Small intestine (tissue), 7 donors: ENCODE data around the gene ST8SIA1. TPM values are rescaled to one million over a fixed set of nuclear protein-coding genes. Genes with fewer than 3 reads are reported as not detected.
A peak's percentile ranks its signal among the peaks of the same experiment; 100 is the strongest.

Experiments used
- DNase-seq, 2 donors: peaks; one replicate each; pipeline versions ENCODE4 v3.0.0 to v3.0.0-alpha.2; 2013
- FAIRE-seq: peaks from 2 replicates; lab custom pipeline; 2012; peaks lifted over from hg19 to GRCh38; lab: Jason Lieb, UNC
- H3K27ac ChIP-seq, 3 donors: one replicate each; pipeline ENCODE4 v1.5.1; 2013; ENCODE audit warnings: low read length in 2 of 3, mild to moderate bottlenecking in 2 of 3, control low read depth in 1 of 3, inconsistent platforms in 1 of 3, low read depth in 1 of 3, moderate library complexity in 1 of 3
- H3K27me3 ChIP-seq, 3 donors: one replicate each; pipeline ENCODE4 v1.6.1; 2013; ENCODE audit warnings: low read length in 3 of 3, inconsistent platforms in 1 of 3; ENCODE audit not compliant: control insufficient read depth in 3 of 3, insufficient read depth in 3 of 3
- H3K36me3 ChIP-seq, 3 donors: one replicate each; pipeline ENCODE4 v1.6.1; 2013; ENCODE audit warnings: low read length in 3 of 3, inconsistent platforms in 1 of 3, low read depth in 1 of 3, mild to moderate bottlenecking in 1 of 3, moderate library complexity in 1 of 3; ENCODE audit not compliant: control insufficient read depth in 3 of 3, insufficient read depth in 2 of 3
- H3K4me1 ChIP-seq, 3 donors: one replicate each; pipeline ENCODE4 v1.6.1; 2013; ENCODE audit warnings: low read length in 2 of 3, inconsistent platforms in 1 of 3, low read depth in 1 of 3, mild to moderate bottlenecking in 1 of 3, moderate library complexity in 1 of 3; ENCODE audit not compliant: control insufficient read depth in 3 of 3, insufficient read depth in 2 of 3
- H3K4me3 ChIP-seq, 3 donors: one replicate each; pipeline ENCODE4 v1.5.1; 2013; ENCODE audit warnings: low read length in 3 of 3, control low read depth in 1 of 3, inconsistent platforms in 1 of 3, low read depth in 1 of 3, mild to moderate bottlenecking in 1 of 3, moderate library complexity in 1 of 3
- H3K9me3 ChIP-seq, 2 donors: one replicate each; pipeline ENCODE4 v1.6.1; 2013; ENCODE audit warnings: low read depth in 1 of 2, low read length in 1 of 2; ENCODE audit not compliant: control insufficient read depth in 2 of 2, insufficient read depth in 1 of 2
- WGBS, 3 donors: extraction: QIAGEN DNeasy Blood & Tissue Kit; methylation state at CpG; one replicate each; pipeline ENCODE4 v1.1.7; 2013; 5-methylcytosine and 5-hydroxymethylcytosine counted together
- polyA plus RNA-seq, 4 donors: library from polyadenylated mRNA; stranded (reverse) in 3 of 4; unstranded in 1 of 4; fragments of 200-250 nt in 3 of 4; fragments of 120-200 nt in 1 of 4; gene quantifications; one replicate each; pipeline versions ENCODE4 v1.2.1 to v1.2.3, GENCODE V29; 2013
- donor health status: healthy with polysubstance abuse.
- donor health status: control.
- donor health status: control.
- donor health status: Bipolar disorder and iron deficiency.
- donor health status: healthy.

Gene ST8SIA1
- polyA plus RNA-seq, 4 donors: 0.81 to 1.4 (median 1.4) TPM; not detected in 1

GRCh38 chr12:22286569-22286968 is 47.9 kb downstream of the ST8SIA1 start:
- Histone ChIP-seq H3K4me1 (no peaks in the 10 kb centered on the region), H3K27me3 (no peaks in the 10 kb centered on the region), H3K9me3 (no peaks in the 10 kb centered on the region), H3K36me3 (no peaks in the 10 kb centered on the region), H3K4me3 (no peak overlapping the region), H3K27ac (no peak overlapping the region)
- FAIRE-seq: no peak
- no peak for DNase-seq

DNA sequence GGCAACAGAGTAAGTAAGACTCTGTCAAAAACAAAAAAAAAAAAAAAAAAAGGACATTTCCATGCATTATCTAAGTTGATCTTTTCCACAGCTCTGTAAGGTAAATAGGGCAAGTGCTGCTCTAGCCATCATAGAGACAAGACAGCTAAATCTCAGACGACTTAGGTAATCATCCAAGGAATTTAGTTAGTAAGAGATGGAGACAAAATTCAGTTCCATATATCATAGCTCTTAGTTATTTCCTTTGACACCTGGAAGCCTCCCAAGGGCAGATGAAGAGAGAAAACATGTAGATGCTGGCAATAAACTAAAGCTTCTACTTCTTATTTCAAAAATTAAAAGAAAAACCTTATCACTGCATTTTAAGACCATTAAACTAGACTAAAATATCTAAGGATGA is 48.7 kb downstream of the ST8SIA1 start:
- Histone ChIP-seq H3K4me1 (no peaks in the 10 kb centered on the region), H3K9me3 (no peaks in the 10 kb centered on the region), H3K36me3 (no peaks in the 10 kb centered on the region), H3K27ac (no peak overlapping the region), H3K27me3 (no peaks in the 10 kb centered on the region), H3K4me3 (no peak overlapping the region)
- DNase-seq (no peak), FAIRE-seq (no peak)
- 50 to 64% (median 55%) methylated on average over 1 of the region's 1 CpG for WGBS, 3 donors

DNA sequence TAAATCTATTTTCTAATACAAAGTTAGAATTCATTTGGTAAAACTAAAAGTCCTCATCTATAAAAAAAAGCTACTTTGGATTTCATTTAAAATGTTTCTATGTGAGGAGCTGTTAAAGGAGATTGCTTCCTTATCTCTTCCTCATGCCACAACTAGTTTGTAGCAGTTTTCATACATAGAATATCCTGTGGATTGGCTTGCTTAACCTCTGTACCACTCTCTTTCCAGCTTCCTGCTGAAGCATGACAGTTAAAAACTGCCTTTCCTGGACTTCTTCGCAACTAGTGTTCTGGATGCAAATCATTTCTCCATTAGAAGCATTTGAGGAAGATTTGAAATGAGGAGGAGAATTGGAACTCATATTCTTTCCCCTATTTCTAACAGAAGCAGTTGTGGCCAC is 49.6 kb downstream of the ST8SIA1 start:
- H3K9me3 ChIP-seq: no peaks in the 10 kb centered on the region
- 40 to 46% (median 41%) methylated on average over 1 of the region's 1 CpG for WGBS, 3 donors
- no peak overlapping the region for H3K4me3 ChIP-seq
- H3K36me3 ChIP-seq: no peaks in the 10 kb centered on the region
- H3K4me1 ChIP-seq: no peaks in the 10 kb centered on the region
- no peak overlapping the region for H3K27ac ChIP-seq
- H3K27me3 ChIP-seq: no peaks in the 10 kb centered on the region
- FAIRE-seq (no peak), DNase-seq (no peak)

- no peak for DNase-seq
- no peak for FAIRE-seq
- no peaks in the 10 kb centered on the region for H3K4me1 ChIP-seq
- H3K27me3 ChIP-seq: no peaks in the 10 kb centered on the region
- no peak overlapping the region for H3K4me3 ChIP-seq
- H3K27ac ChIP-seq: no peak overlapping the region
- no peaks in the 10 kb centered on the region for H3K36me3 ChIP-seq
- no peaks in the 10 kb centered on the region for H3K9me3 ChIP-seq
- 83 to 85% (median 84%) methylated on average over 4 of the region's 4 CpGs for WGBS, 3 donors
Measured at GRCh38 chr12:22283508-22283907, 51.0 kb downstream of the ST8SIA1 start.

GRCh38 chr12:22283006-22283506 is 51.5 kb downstream of the ST8SIA1 start:
- Histone ChIP-seq H3K27ac (peak overlapping the region in 1 of 3 donors; percentile 5), H3K36me3 (no peaks in the 10 kb centered on the region), H3K27me3 (no peaks in the 10 kb centered on the region), H3K4me3 (no peak overlapping the region), H3K9me3 (no peaks in the 10 kb centered on the region), H3K4me1 (no peaks in the 10 kb centered on the region)
- 46 to 79% (median 76%) methylated on average over 3 of the region's 3 CpGs for WGBS, 3 donors
- DNase-seq (no peak), FAIRE-seq (no peak)

DNA sequence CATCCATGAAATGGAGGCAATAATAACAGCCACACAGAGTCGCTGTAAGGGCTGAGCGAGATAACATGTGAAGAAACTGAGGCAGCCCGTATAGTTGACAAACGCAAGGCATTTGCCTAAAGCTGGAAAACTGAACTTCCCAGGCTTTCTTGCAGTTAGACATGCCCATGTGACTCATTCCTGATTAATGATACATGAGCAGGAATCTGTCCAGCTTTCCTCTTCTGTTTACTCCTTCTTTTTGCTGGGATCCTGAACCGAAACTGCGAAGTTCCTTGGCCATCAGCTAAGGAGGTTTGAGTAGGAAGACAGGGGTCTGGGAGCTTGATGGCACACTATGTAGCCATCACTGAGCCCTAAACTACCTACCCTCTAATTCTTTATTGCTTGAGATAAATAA is 52.2 kb downstream of the ST8SIA1 start:
- Histone ChIP-seq H3K4me3 (no peak overlapping the region), H3K9me3 (no peaks in the 10 kb centered on the region), H3K27ac (no peak overlapping the region), H3K4me1 (no peaks in the 10 kb centered on the region), H3K27me3 (no peaks in the 10 kb centered on the region), H3K36me3 (no peaks in the 10 kb centered on the region)
- 76 to 93% (median 83%) methylated on average over 6 of the region's 6 CpGs for WGBS, 3 donors
- no peak for DNase-seq
- FAIRE-seq: no peak

GRCh38 chr12:22276867-22277266 is 57.6 kb downstream of the ST8SIA1 start:
- H3K27ac ChIP-seq: no peak overlapping the region
- no peaks in the 10 kb centered on the region for H3K4me1 ChIP-seq
- no peaks in the 10 kb centered on the region for H3K27me3 ChIP-seq
- FAIRE-seq: no peak
- no peaks in the 10 kb centered on the region for H3K36me3 ChIP-seq
- DNase-seq: no peak
- no peak overlapping the region for H3K4me3 ChIP-seq
- 71 to 75% (median 75%) methylated on average over 3 of the region's 3 CpGs for WGBS, 3 donors
- H3K9me3 ChIP-seq: no peaks in the 10 kb centered on the region

GRCh38 chr12:22276313-22276712 is 58.2 kb downstream of the ST8SIA1 start:
- H3K4me3 ChIP-seq: no peak overlapping the region
- 70 to 81% (median 74%) methylated on average over 5 of the region's 5 CpGs for WGBS, 3 donors
- no peaks in the 10 kb centered on the region for H3K36me3 ChIP-seq
- H3K27ac ChIP-seq: peak overlapping the region in 2 of 3 donors; percentile 4 to 76
- no peaks in the 10 kb centered on the region for H3K9me3 ChIP-seq
- DNase-seq (no peak), FAIRE-seq (no peak)
- no peaks in the 10 kb centered on the region for H3K27me3 ChIP-seq
- H3K4me1 ChIP-seq: no peaks in the 10 kb centered on the region

DNA sequence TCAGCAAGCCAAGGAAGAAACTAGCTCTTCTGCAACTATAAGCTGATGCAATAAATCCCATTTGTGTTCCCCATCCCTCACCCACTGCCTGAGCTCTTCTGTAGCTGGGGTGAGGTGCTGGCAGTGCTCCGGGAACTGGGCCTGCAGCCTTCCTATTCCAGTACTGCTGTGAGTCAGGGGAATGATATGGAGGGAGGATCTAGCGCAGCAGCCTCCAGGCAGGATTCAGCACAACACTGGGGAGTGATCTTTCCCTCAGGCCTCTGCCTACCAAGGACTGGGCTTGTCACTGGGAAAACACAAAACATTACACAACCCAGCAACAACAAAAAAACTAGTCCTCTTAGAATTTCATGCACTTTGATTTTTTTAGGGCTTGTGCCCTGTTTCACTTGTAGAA is 58.7 kb downstream of the ST8SIA1 start:
- no peak for FAIRE-seq
- no peak overlapping the region for H3K27ac ChIP-seq
- H3K27me3 ChIP-seq: no peaks in the 10 kb centered on the region
- no peaks in the 10 kb centered on the region for H3K36me3 ChIP-seq
- no peaks in the 10 kb centered on the region for H3K4me1 ChIP-seq
- WGBS, 3 donors: 62 to 88% (median 76%) methylated on average over 2 of the region's 2 CpGs
- H3K4me3 ChIP-seq: no peak overlapping the region
- peak in 1 of 2 donors; percentile 16 for DNase-seq
- H3K9me3 ChIP-seq: no peaks in the 10 kb centered on the region
